HG03378 (cell line): ENCODE results near the gene PVRIG.
"Not testable (repeated sequence)": the region's sequence is repeated elsewhere in the genome, so short reads cannot be mapped to it uniquely, and the experiment has no call there.

Experiments used
- ATAC-seq: cut with Tn5 transposase; IDR thresholded peaks from one replicate; pipeline ENCODE4 v1.9.1; 2021; ENCODE audit warnings: mild to moderate bottlenecking, moderate library complexity; ENCODE audit not compliant: unreplicated experiment

PVRIG gene

DNA sequence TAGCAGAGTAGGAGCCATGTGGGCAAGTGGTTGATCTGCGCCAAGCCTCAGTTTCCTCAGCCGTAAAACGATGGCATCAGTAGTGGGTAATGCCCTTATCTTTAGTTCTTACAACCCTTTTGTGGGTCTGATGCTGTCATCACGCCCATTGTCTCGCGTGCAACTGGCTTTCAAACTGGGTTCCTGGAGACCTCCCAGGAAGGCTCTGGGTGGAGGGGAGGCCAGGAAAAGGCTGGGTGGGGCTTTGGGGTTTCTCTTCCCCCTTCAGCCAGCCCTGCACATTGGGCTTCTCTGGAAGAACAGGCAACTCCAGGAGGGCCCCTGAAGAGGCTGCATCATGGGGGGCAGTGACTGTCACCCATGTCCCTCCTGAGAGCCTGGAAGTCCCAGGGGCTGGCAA is 5.1 kb downstream of the PVRIG start:
- not testable (repeated sequence) for ATAC-seq

DNA sequence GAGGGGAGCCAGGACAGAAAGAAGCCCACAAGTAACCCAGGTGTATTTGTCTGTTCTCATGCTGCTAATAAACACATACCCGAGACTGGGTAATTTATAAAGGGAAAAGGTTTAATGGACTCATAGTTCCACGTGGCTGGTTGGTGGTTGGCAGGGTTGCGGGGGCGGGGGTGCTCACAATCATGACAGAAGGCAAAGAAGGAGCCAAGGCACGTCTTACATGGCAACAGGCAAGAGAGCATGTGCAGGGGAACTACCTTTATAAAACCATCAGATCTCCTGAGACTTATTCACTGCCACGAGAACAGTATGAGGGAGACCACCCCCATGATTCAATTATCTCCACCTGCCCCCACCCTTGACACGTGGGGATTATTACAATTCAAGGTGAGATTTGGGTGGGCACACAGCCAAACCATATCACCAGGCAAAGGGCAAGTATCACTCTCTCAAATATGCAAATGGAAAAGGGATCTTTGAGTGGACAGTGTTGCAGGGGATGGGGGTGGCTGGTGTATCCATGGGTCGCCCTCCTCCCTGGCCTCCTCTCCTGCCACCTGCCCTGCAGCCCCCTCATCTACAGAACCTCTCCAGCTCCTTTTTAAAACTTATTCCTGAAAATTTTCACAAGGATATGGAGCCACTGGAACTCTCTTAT is 15.0 kb downstream of the PVRIG start:
- not testable (repeated sequence) for ATAC-seq

DNA sequence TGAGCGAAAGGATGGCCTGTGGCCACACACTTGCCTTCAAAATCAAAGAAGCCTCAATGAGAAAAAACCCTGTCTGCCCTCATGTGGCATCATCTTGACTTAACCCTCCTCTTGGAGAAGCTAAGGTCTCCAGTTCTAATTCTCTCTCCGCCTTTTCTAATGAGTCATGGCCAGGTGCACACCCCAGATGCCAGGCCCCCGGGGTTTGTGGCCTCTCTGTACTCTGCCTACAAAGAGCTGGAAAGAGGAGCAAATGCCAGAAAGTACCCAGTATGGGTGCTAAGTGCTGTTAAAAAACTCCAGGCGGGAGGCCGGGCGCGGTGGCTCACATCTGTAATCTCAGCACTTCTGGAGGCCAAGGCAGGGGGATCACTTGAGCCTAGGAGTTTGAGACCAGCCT is 20.2 kb downstream of the PVRIG start:
- ATAC-seq: not testable (repeated sequence)

DNA sequence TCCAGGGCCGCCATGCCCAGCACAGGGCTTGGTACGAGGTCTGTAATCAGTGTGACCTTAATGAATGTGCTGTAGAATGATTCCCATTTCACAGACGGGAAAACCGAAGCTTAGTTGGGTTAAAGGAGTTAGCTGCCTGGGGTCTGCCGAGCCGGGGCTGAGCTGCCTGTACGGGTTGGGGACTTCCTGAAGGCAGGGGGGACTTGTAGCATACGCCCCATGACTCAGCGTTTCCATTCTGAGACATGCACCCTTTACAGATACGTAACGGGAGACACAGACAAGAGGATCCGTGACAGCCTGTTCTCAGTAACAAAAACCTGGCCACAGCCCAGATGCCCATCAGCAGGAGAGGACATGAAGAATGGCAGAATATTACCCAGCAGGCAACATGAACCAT is 23.6 kb downstream of the PVRIG start:
- ATAC-seq: peak; percentile 54

DNA sequence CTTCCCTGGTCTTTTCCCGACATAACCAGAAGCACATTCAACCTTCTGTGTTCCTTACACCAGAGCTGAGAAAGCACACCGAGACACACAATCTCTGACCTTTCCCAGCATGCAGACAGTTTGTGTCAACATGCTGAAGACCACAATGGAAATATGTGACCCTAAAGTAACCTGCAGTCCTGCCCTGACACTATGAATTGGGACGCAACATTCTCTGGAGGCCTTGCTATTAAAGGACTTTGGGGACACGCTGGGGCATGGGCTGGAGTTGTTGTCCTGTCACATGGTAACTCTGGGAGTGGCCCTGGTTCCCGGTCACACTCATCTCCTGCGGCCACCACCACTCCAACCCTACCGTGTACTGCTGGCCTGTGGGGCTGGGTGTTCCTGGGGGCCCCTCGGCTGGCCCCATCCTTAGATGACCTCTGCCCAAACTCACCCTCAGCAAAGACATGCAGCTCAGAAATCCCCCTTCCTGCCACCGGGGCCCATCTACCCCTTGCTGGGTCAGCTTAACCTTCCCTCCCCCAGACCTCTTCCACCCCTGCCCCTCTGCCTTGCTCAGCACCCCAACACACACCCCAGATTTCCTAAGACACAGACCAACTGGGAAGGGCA is 25.3 kb downstream of the PVRIG start:
- ATAC-seq: not testable (repeated sequence)

DNA sequence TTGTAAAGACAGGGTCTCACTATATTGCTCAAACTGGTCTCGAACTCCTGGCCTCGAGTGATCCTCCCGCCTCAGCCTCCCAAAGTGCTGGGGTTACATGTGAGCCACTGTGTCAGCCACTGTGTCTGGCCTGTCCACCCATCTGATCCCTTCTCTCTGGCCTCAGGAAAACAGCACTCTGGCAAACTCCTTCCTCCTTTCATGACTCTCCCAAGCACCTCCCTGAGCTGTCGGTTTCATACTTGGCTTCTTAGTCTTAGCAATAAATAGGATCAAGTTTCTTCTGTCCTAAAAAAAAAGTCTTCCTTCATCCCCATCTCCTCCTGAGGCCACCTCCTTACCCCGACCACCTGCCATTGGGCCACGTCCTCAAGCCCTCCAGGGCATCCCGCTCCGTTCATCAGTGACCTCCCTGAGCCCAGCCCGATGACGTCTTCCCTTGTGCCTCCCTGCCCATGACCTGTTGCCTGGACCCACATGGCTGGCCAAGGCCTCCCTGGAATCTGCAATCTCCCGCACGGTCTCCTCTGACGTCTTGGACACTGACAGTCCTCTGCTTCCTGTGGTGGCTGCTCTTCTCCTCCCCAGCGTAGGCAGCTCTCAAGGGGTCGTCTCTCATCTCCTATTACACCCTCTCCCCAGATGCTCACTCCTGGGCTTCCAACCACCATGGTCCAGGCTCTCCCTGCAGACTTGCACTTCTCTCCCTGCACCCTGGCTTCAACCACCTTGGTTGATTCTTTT is 26.5 kb downstream of the PVRIG start:
- ATAC-seq: not testable (repeated sequence)

DNA sequence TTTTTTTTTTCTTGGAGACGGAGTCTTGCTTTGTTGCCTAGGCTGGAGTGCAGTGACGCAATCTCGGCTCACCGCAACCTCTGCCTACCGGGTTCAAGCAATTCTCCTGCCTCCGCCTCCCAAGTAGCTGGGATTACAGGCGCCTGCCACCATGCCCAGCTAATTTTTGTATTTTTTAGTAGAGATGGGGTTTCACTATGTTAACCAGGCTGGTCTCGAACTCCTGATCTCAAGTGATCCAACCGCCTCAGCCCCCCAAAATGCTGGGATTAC is 27.1 kb downstream of the PVRIG start:
- not testable (repeated sequence) for ATAC-seq

DNA sequence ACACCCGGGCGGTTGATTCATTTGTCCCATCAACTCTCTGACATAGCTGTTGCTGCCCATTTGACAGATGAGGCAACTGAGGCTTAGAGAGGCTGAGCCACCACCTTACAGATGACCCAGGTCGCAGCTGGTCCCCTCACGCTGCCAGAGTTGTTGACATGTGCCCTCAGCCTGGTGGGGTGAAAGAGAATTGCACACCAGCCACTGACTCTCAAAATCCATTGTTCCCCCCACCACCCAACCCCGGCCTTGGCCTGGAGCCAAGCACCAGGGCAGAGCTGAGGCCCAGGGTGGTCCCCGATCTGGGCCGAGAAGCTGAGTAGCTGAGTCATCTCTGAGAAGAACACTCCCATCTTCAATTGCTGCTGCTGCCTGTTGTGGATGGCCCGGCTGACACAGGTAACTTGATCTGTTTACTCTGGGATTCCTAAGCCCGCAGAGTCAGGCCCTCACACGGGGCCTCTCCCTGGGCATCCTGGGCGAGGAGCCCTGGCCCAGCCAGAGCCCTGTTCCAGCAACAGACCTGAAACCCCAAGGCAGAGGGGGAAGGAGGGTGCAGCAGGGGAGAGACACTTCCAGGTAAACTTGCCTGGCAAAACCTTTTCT is 27.5 kb downstream of the PVRIG start:
- ATAC-seq: no peak

DNA sequence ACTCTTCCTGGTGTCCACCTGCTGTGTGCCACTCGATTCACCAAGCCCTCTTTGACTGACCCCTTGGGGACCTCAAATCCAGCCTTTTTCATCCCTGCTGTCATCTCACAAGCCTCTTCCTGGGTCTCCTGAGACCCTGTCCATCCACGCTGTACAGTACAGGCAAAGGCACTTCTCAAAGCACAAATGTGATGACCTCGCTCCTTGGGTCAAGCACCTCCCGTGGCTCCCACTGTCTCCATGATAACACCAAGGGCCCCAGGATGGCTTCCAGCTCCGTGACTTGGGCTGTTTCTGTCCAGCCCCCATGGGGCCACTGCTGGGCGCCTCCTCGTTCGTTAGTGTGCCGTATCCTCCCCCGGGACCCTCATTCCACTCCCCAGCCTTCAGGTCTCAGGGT is 28.7 kb downstream of the PVRIG start:
- ATAC-seq: no peak

DNA sequence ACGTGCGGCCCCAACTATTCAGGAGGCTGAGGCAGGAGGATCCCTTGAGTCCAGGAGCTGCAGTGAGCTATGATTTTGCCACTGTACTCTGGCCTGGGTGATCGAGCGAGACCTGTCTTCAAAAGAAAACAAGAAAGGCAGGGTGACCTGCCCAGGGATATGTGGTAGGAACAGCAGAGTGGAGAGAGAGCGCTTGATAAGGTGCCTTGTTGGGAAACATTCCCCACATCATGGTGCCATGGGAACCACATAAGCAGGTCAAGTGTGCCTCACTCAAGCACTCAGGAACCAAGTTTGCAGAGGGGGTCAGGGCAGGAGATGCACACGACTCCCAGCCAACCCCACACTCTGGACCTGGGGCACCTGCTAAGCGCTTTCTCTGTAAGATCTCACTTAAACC is 37.3 kb downstream of the PVRIG start:
- ATAC-seq: no peak

DNA sequence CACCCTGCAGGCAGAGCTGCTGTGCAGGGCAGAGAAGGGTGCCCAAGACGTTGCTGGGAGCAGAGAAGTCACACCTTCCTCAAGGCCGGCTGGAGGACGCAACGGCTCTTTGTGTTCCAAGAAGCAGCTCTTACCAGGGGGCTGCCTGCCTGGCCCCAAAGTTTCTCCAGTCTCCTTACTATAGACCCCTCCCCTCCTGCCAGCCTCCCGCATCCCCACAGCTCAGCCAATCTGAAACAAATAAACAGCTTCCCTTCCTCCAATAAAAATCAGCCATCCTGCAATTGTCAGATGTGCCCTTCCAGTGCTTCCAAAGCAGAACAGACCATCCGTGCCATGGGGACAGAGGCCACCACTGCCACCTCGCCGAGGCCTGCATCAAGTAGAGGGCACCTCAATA is 40.2 kb downstream of the PVRIG start:
- not testable (repeated sequence) for ATAC-seq

DNA sequence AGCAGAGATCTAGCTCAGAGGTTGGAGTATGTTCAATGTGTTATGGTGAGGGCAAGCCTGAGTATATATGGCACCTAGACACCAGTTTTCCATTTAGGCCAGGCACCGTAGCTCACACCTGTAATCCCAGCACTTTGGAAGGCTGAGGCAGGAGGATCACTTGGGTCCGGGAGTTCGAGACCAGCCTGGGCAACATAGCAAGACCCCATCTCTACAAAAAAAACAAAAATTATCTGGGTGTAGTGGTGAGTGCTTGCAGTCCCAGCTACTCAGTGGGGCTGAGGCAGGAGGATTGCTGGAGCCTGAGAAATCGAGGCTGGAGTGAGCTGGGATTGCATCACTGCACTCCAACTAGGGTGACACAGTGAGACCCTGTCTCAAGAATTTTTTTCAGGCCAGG is 43.1 kb downstream of the PVRIG start:
- not testable (repeated sequence) for ATAC-seq

DNA sequence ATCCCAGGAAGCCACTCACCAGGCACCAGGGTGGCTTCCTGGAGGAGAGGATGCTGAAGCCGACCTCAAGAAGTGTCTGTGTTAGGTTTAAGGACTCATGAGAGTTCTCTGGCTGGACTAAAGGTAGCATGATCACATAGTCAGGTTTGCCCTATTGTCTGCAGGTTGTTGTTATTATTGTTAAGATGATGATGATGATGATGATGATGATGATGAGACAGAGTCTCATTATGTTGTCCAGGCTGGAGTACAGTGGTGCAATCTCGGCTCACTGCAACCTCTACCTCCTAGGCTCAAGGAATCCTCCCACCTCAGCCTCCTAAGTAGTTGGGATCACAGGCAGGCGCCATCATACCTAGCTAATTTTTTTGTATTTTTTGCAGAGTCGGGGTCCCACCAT is 44.5 kb downstream of the PVRIG start:
- ATAC-seq: not testable (repeated sequence)

DNA sequence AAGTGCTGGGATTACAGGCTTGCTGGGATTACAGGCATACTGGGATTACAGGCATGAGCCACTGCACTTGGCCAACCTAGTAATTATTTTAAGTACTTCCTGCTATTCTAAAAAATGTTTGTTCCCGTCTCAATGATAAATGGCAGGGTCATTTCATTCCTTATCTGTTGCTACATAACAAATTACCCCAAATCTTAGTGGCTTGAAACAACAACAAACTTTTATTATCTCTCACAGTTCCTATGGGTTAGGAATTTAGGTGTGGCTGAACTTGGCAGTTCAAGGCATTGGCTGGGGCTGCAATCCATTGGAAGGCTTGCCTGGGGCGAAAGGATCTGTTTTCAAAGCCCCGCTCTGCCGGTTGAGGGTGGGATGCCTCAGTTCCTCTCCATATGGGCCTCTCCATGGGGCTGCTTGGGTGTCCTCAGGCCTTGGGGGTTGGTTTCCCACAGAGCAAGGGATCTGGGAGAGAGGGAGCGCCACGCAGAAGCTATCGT is 45.0 kb downstream of the PVRIG start:
- ATAC-seq: not testable (repeated sequence)

DNA sequence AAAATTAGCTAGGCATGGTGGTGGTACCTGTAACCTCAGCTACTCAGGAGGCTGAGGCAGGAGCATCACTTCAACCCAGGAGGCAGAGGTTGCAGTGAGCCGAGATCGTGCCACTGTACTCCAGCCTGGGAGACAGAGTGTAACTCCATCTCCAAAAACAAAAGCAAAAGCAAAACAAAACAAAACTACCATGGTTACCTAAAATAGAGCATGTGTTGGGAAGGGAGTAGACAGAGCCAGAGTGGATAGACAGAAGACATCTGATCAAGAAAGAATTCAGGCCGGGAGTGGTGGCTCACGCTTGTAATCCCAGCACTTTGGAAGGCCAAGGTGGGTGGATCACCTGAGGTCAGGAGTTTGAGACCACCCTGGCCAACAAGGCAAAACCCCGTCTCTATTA is 46.1 kb downstream of the PVRIG start:
- not testable (repeated sequence) for ATAC-seq

DNA sequence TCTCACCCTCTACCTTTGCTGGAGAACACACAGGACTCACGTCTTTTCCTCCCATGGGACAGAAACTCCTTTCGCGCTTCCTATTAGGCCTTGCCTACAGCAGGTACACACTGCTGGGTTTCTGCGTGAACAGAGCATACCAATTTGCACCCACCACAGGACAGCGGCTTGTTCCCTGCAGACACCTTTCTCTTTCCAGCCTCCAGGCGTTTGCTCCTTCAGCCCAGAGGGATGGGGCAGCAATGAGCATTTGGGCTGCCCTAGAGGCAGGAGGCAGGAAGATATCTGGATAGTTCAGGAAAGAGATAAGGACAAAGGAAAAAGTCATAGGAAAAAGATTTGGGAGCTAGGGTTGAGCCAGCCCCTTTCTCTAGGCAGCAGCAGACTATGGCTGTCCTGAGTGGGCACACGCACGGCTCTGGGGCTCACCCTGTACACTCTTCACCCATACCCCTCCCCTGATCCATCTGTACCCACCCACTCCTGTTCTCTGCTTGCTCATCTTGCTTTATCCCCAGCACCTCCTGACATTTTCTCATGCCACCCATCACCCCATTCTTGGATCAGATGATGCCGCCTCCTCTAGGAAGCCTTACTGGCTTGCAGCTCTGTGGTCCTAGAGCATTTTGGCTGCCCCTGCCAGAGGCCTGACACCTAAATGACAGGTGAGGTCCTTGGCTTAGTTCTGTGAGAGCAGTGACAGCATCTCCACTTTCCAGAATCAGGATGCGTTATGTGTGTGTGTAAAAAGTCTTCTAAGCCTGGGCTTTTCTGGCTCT is 47.0 kb downstream of the PVRIG start:
- no peak for ATAC-seq

DNA sequence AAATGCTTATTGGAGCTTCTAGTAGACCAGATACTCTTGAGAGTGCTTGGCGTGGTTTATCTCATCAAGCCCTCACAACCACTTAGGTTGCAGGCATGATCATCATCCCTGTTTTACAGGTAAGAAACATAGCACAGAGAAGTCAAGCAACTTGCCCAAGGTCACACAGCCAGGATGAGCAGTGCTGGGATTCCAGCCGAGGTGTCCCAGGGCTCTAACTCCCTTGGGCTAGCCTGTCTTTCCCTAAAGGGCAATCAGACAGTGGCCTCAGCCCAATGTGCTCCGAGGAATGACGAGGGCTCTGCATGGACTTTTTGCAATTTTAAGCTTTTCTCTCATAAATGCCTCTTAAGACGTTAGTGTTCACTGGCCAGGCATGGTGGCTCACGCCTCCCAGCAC is 47.9 kb downstream of the PVRIG start:
- no peak for ATAC-seq

DNA sequence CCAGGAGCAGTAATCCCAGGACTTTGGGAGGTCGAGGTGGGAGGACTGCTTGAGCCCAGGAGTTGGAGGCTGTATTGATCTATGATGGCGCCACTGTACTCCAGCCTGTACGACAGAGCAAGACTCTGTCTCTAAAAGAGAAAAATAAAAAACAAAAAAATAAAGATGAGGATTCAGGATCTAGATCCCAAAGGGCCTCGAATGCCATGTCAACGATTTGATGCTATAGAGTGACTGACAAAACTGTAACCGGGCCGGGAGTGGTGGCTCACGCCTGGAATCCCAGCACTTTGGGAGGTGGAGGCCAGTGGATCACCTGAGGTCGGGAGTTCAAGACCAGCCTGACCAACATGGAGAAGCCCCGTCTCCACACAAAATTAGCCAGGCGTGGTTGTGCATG is 49.1 kb downstream of the PVRIG start:
- ATAC-seq: not testable (repeated sequence)

DNA sequence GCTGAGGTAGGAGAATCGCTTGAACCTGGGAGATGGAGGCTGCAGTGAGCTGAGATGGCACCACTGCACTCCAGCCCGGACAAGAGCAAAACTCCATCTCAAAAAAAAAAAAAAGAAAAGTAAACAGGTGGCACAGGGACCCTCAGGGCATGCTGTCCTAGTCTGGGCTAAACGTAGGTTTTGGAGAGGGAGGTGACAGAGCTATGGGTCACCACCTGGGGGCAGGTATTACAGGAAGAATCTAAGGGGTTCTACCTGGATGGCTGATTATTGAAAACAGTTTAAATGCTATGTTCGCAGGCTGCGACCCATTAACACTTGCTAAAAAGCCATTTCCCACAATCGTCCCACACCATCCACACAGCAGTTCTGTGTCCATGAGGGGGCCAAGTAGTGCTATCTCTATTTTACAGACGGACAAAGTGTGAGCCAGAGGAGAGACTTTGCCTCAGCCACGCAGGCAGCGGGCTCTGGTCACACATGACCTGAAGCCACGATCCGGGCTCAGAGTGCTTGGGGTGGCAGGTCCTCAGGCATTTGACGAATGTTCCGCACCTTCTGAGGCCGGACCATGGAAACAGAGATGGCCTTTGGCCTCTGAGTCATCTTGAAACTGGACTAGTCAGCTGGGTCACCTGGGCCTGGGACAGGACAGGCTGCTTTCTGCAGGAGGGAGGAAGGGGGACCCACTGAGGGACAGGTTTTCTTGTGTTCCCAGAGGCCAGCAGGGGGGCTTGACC is 49.7 kb downstream of the PVRIG start:
- ATAC-seq: not testable (repeated sequence)
